SIG-M5 treated with dmso at 0.1 percent for 504 hours (cell line): ENCODE results near the gene CNIH1.
"Not testable (repeated sequence)": the region's sequence is repeated elsewhere in the genome, so short reads cannot be mapped to it uniquely, and the experiment has no call there.

Experiments
- DNase-seq: peaks from one replicate; lab custom pipeline; 2025; ENCODE audit not compliant: unreplicated experiment; lab: John Stamatoyannopoulos, UW

CNIH1 gene

GRCh38 chr14:54470701-54471100, 29.5 kb upstream of the CNIH1 start:
- DNase-seq: no peak

- DNase-seq: no peak
Measured at GRCh38 chr14:54467280-54467679, 26.1 kb upstream of the CNIH1 start.

- no peak for DNase-seq
Measured at GRCh38 chr14:54465654-54466053, 24.5 kb upstream of the CNIH1 start.

GRCh38 chr14:54462048-54462447, 20.9 kb upstream of the CNIH1 start:
- DNase-seq: no peak

- no peak for DNase-seq
Measured at GRCh38 chr14:54459106-54459505, 17.9 kb upstream of the CNIH1 start.

GRCh38 chr14:54458536-54458935, 17.4 kb upstream of the CNIH1 start:
- DNase-seq: not testable (repeated sequence)

- no peak for DNase-seq
Measured at GRCh38 chr14:54457609-54457996, 16.4 kb upstream of the CNIH1 start.

GRCh38 chr14:54456820-54457608, 15.8 kb upstream of the CNIH1 start:
- DNase-seq: not testable (repeated sequence)

GRCh38 chr14:54455363-54455762, 14.2 kb upstream of the CNIH1 start:
- DNase-seq: no peak

- not testable (repeated sequence) for DNase-seq
Measured at GRCh38 chr14:54453990-54454389, 12.8 kb upstream of the CNIH1 start.

GRCh38 chr14:54453252-54453651, 12.1 kb upstream of the CNIH1 start:
- DNase-seq: no peak

- no peak for DNase-seq
Measured at GRCh38 chr14:54451961-54452360, 10.8 kb upstream of the CNIH1 start.

GRCh38 chr14:54451121-54451601, 10.0 kb upstream of the CNIH1 start:
- no peak for DNase-seq

GRCh38 chr14:54450535-54450934, 9.4 kb upstream of the CNIH1 start:
- peak; percentile 78 for DNase-seq

GRCh38 chr14:54447231-54447692, 6.1 kb upstream of the CNIH1 start:
- peak; percentile 86 for DNase-seq

- DNase-seq: peak; percentile 9
Measured at GRCh38 chr14:54446161-54446693, 5.1 kb upstream of the CNIH1 start.

- DNase-seq: no peak
Measured at GRCh38 chr14:54444681-54445080, 3.5 kb upstream of the CNIH1 start.

- no peak for DNase-seq
Measured at GRCh38 chr14:54443981-54444380, 2.8 kb upstream of the CNIH1 start.

GRCh38 chr14:54442961-54443360, 1.8 kb upstream of the CNIH1 start:
- not testable (repeated sequence) for DNase-seq

- no peak for DNase-seq
Measured at GRCh38 chr14:54440476-54440872, 700 bp downstream of the CNIH1 start.

GRCh38 chr14:54440037-54440436, 1.1 kb downstream of the CNIH1 start:
- DNase-seq: no peak

- DNase-seq: no peak
Measured at GRCh38 chr14:54438703-54439102, 2.5 kb downstream of the CNIH1 start.
